CD4-positive, CD25-positive, alpha-beta regulatory T cell (primary cell): ENCODE results near the gene SCAANT1. TPM values are rescaled to one million over a fixed set of nuclear protein-coding genes. Genes with fewer than 3 reads are reported as not detected.
A peak's percentile ranks its signal among the peaks of the same experiment; 100 is the strongest.

ENCODE experiments used
- ATAC-seq, 2 donors: fragments of 150-1000 bp; cut with Tn5 transposase; one replicate each; pipeline ENCODE4 v1.10.0; 2021; ENCODE audit warnings: low read depth in 2 of 2, moderate number of reproducible peaks in 2 of 2, moderate library complexity in 1 of 2
- DNase-seq, 3 donors: peaks; one replicate each; pipeline versions ENCODE4 v3.0.0 to v3.0.0-alpha.2; 2012 to 2022; ENCODE audit warnings: mixed read lengths in 1 of 3
- H3K27ac ChIP-seq: one replicate; pipeline ENCODE4 v1.7.0; 2013; ENCODE audit warnings: mild to moderate bottlenecking, low read length; ENCODE audit not compliant: insufficient read depth, poor library complexity, severe bottlenecking
- H3K27me3 ChIP-seq: one replicate; pipeline ENCODE4 v1.7.0; 2013; ENCODE audit warnings: low read length; ENCODE audit not compliant: control insufficient read depth, insufficient read depth
- H3K36me3 ChIP-seq: one replicate; pipeline ENCODE4 v1.7.0; 2013; ENCODE audit warnings: mild to moderate bottlenecking, low read length, moderate library complexity; ENCODE audit not compliant: control insufficient read depth, insufficient read depth
- H3K4me1 ChIP-seq: 2 replicates; pipeline ENCODE4 v1.7.0; 2013; ENCODE audit warnings: mild to moderate bottlenecking, low read length; ENCODE audit not compliant: insufficient read depth, control insufficient read depth, poor library complexity, severe bottlenecking
- H3K4me3 ChIP-seq: one replicate; pipeline ENCODE4 v1.7.0; 2013; ENCODE audit warnings: low read depth, mild to moderate bottlenecking, low read length, moderate library complexity
- H3K9me3 ChIP-seq, 2 experiments: 1 replicate in 1 of 2; 2 replicates in 1 of 2; pipeline ENCODE4 v1.7.0; 2013; ENCODE audit warnings: low read length in 2 of 2, mild to moderate bottlenecking in 1 of 2, moderate library complexity in 1 of 2; ENCODE audit not compliant: control insufficient read depth in 2 of 2
- H3K27ac Mint-ChIP-seq, 3 donors: one replicate each; pipeline ENCODE4 v1.8.0; 2020 to 2022; ENCODE audit warnings: mild to moderate bottlenecking in 3 of 3, mixed read lengths in 3 of 3, moderate library complexity in 2 of 3
- H3K27me3 Mint-ChIP-seq: one replicate; pipeline ENCODE4 v1.8.0; 2022; ENCODE audit warnings: mild to moderate bottlenecking, mixed read lengths
- H3K36me3 Mint-ChIP-seq: one replicate; pipeline ENCODE4 v1.8.0; 2020; ENCODE audit warnings: mixed read lengths
- H3K4me1 Mint-ChIP-seq, 4 donors: one replicate each; pipeline ENCODE4 v1.8.0; 2020 to 2022; ENCODE audit warnings: mixed read lengths in 4 of 4, mild to moderate bottlenecking in 1 of 4
- H3K4me3 Mint-ChIP-seq, 4 donors: one replicate each; pipeline ENCODE4 v1.8.0; 2020 to 2022; ENCODE audit warnings: mild to moderate bottlenecking in 4 of 4, mixed read lengths in 4 of 4, moderate library complexity in 3 of 4
- H3K9me3 Mint-ChIP-seq, 7 donors: one replicate each; pipeline ENCODE4 v1.8.0; 2020 to 2022; ENCODE audit warnings: mixed read lengths in 7 of 7, mild to moderate bottlenecking in 3 of 7, moderate library complexity in 2 of 7
- polyA plus RNA-seq, 4 donors: library from polyadenylated mRNA; unstranded; fragments of 300-500 nt; fragmentation: Illumina TruSeq; gene quantifications; one replicate each; pipeline ENCODE4 v1.2.3, GENCODE V29; 2021
- total RNA-seq: library from RNA; stranded (reverse); gene quantifications from one replicate; pipeline ENCODE4 v1.2.3, GENCODE V29; 2022

The SCAANT1 gene
- total and polyA plus RNA-seq, 5 donors from 2014 or later = 4.7 TPM; not detected in 4

- no peak overlapping the region for H3K27ac ChIP-seq
- DNase-seq = no peak
Measured at GRCh38 chr3:63908776-63909175, 3.4 kb downstream of the SCAANT1 start.

DNA sequence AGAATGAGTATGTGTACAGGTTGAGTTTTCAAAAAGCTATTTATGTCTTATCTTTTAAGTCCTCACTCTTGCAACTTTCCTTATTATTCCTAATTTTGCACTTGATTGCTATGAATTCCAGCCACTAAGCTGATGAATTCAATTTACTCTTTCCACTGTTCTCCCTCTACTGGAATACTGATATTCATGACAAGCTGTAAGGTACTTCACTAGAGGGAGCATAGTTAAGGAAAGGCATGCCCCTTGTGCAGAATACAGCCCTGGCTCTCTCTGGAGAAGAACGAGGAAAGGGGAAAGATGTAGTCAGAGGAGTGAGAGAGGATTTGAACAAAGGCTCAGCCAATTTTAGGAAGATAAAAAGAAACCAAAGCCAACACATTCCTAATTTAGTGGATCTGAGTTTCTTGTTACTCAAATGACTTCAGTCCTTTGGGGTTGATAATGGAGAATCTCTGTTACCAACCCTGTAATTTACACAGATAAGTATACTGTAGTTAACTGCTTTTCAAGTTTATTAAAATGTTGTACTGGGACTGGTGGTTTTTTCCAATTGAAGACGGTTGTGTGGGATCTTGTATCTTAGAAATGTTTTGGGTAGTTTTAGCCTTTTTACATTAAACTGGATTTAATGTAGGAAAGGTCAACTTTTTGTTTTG is 4.0 kb downstream of the SCAANT1 start:
- no peak overlapping the region for H3K4me3 ChIP-seq
- H3K36me3 ChIP-seq = peaks cover 3% of the 10 kb centered on the region
- H3K9me3 ChIP-seq = no peaks in the 10 kb centered on the region
- Mint-ChIP-seq H3K4me3 (no peak overlapping the region), H3K4me1 (peaks cover 13 to 39% (median 20%) of the 10 kb centered on the region in 4 donors), H3K9me3 (no peaks in the 10 kb centered on the region), H3K36me3 (no peaks in the 10 kb centered on the region), H3K27ac (peak overlapping the region; percentile 26 to 68 (median 31)), H3K27me3 (peaks cover 9% of the 10 kb centered on the region)
- H3K4me1 ChIP-seq = peaks cover 15% of the 10 kb centered on the region
- ATAC-seq (no peak), DNase-seq (no peak)
- no peaks in the 10 kb centered on the region for H3K27me3 ChIP-seq
- no peak overlapping the region for H3K27ac ChIP-seq

More at GRCh38 chr3:63908776-63909175, 3.4 kb downstream of the SCAANT1 start:
- Mint-ChIP-seq H3K9me3 (no peaks in the 10 kb centered on the region), H3K36me3 (no peaks in the 10 kb centered on the region), H3K27me3 (peaks cover 9% of the 10 kb centered on the region), H3K27ac (peak overlapping the region; percentile 31 to 71 (median 68)), H3K4me1 (peaks cover 14 to 44% (median 26%) of the 10 kb centered on the region in 4 donors), H3K4me3 (no peak overlapping the region)
- Histone ChIP-seq H3K4me1 (peaks cover 21% of the 10 kb centered on the region), H3K9me3 (no peaks in the 10 kb centered on the region), H3K4me3 (no peak overlapping the region), H3K36me3 (no peaks in the 10 kb centered on the region), H3K27me3 (no peaks in the 10 kb centered on the region)
- ATAC-seq = no peak

GRCh38 chr3:63905731-63906620 is 6.2 kb downstream of the SCAANT1 start:
- Mint-ChIP-seq H3K27ac (peak overlapping the region in 2 of 3 donors; percentile 11 to 76), H3K27me3 (peaks cover 2% of the 10 kb centered on the region), H3K9me3 (no peaks in the 10 kb centered on the region), H3K4me3 (peak overlapping the region in 1 of 4 donors; percentile 35), H3K36me3 (peaks cover 4% of the 10 kb centered on the region), H3K4me1 (peaks cover 10 to 37% (median 14%) of the 10 kb centered on the region in 4 donors)
- ATAC-seq = no peak
- no peak for DNase-seq
- Histone ChIP-seq H3K27me3 (no peaks in the 10 kb centered on the region), H3K9me3 (no peaks in the 10 kb centered on the region), H3K27ac (no peak overlapping the region), H3K36me3 (peaks cover 9% of the 10 kb centered on the region), H3K4me3 (no peak overlapping the region), H3K4me1 (peaks cover 6% of the 10 kb centered on the region)

GRCh38 chr3:63900459-63900858 is 11.7 kb downstream of the SCAANT1 start:
- Histone ChIP-seq H3K27me3 (no peaks in the 10 kb centered on the region), H3K4me3 (no peak overlapping the region), H3K9me3 (no peaks in the 10 kb centered on the region), H3K36me3 (peaks cover 33% of the 10 kb centered on the region), H3K27ac (no peak overlapping the region), H3K4me1 (peaks cover 2% of the 10 kb centered on the region)
- DNase-seq (no peak), ATAC-seq (no peak)
- peaks cover 19% of the 10 kb centered on the region for H3K36me3 Mint-ChIP-seq
- no peaks in the 10 kb centered on the region for H3K27me3 Mint-ChIP-seq
- peak overlapping the region in 1 of 4 donors; percentile 30 for H3K4me3 Mint-ChIP-seq
- no peaks in the 10 kb centered on the region for H3K9me3 Mint-ChIP-seq
- peaks cover 10 to 51% (median 26%) of the 10 kb centered on the region in 4 donors for H3K4me1 Mint-ChIP-seq
- peak overlapping the region; percentile 1 to 98 (median 19) for H3K27ac Mint-ChIP-seq

GRCh38 chr3:63900010-63900409 is 12.2 kb downstream of the SCAANT1 start:
- peaks cover 33% of the 10 kb centered on the region for H3K36me3 ChIP-seq
- H3K4me1 ChIP-seq = peaks cover 4% of the 10 kb centered on the region
- no peak overlapping the region for H3K27ac ChIP-seq
- H3K4me3 ChIP-seq = no peak overlapping the region
- Mint-ChIP-seq H3K4me1 (peaks cover 14 to 55% (median 28%) of the 10 kb centered on the region in 4 donors), H3K36me3 (peaks cover 19% of the 10 kb centered on the region), H3K4me3 (no peak overlapping the region), H3K27me3 (no peaks in the 10 kb centered on the region), H3K27ac (peak overlapping the region in 2 of 3 donors; percentile 19 to 98), H3K9me3 (no peaks in the 10 kb centered on the region)
- H3K9me3 ChIP-seq = no peaks in the 10 kb centered on the region
- H3K27me3 ChIP-seq = no peaks in the 10 kb centered on the region
- ATAC-seq = no peak
- peak in 1 of 3 donors; percentile 24 for DNase-seq

DNA sequence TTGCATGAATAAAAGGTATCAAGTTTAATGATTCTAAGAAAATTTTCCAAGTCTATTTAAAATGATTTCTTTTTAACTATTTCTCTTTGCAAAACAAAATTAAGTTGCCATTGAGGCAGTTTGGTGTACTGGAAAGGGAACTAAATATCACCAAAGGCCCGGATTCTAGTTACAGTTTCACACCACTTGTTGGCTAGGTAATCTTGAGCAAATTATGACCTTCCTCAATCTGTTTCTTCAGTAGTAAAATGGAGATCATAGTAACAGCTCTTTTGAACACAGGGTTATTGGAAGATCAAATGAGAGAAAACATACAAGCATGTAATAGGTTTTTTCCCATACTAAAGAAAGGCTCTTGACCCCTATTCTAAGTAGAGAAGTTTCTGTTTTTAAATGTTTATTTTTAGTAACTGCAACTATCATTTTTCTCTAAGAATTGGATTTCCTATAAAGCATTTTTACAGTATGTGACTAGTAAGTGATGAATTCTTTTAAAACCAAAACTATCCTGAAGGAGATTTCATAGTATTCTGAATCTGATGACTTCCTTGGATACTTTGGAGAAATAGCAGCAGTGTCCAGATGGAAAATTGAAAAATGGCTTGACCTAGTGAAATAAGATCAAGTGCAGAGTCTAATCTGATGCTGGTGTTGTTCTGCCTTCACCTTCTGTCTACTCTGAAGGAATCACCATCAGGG is 15.7 kb downstream of the SCAANT1 start:
- Histone ChIP-seq H3K27me3 (no peaks in the 10 kb centered on the region), H3K36me3 (peaks cover 32% of the 10 kb centered on the region), H3K9me3 (no peaks in the 10 kb centered on the region), H3K4me3 (no peak overlapping the region), H3K27ac (no peak overlapping the region), H3K4me1 (peaks cover 7% of the 10 kb centered on the region)
- Mint-ChIP-seq H3K9me3 (no peaks in the 10 kb centered on the region), H3K4me1 (peaks cover 22 to 70% (median 40%) of the 10 kb centered on the region in 4 donors), H3K27ac (no peak overlapping the region), H3K27me3 (no peaks in the 10 kb centered on the region), H3K4me3 (no peak overlapping the region), H3K36me3 (peaks cover 22% of the 10 kb centered on the region)
- ATAC-seq (no peak), DNase-seq (no peak)

GRCh38 chr3:63895422-63896189 is 16.6 kb downstream of the SCAANT1 start:
- no peaks in the 10 kb centered on the region for H3K27me3 Mint-ChIP-seq

More at GRCh38 chr3:63895422-63896189, 16.6 kb downstream of the SCAANT1 start:
- H3K27me3 ChIP-seq = no peaks in the 10 kb centered on the region
- no peak overlapping the region for H3K4me3 ChIP-seq
- no peaks in the 10 kb centered on the region for H3K9me3 Mint-ChIP-seq
- H3K27ac Mint-ChIP-seq = peak overlapping the region in 2 of 3 donors; percentile 8 to 9
- H3K4me1 Mint-ChIP-seq = peaks cover 22 to 71% (median 41%) of the 10 kb centered on the region in 4 donors
- no peaks in the 10 kb centered on the region for H3K9me3 ChIP-seq
- peaks cover 7% of the 10 kb centered on the region for H3K4me1 ChIP-seq
- H3K36me3 ChIP-seq = peaks cover 24% of the 10 kb centered on the region
- no peak for DNase-seq
- no peak overlapping the region for H3K27ac ChIP-seq
- peak overlapping the region in 1 of 4 donors; percentile 39 for H3K4me3 Mint-ChIP-seq
- peaks cover 21% of the 10 kb centered on the region for H3K36me3 Mint-ChIP-seq
- no peak for ATAC-seq
